Germinal center (tissue), 1 donor: ENCODE results near the gene SLC5A4.
A peak's percentile ranks its signal among the peaks of the same experiment; 100 is the strongest.

Experiments
- DNase-seq: peaks from one replicate; pipeline ENCODE4 v3.0.0; 2012; ENCODE audit warnings: mixed read lengths, low spot score

The SLC5A4 gene

GRCh38 chr22:32232191-32232830 lies 22.8 kb downstream of the SLC5A4 start:
- no peak for DNase-seq

- DNase-seq: no peak
These were observed 28.6 kb downstream of the SLC5A4 start for GRCh38 chr22:32226326-32227104.

- DNase-seq: no peak
These were observed 32.2 kb downstream of the SLC5A4 start for GRCh38 chr22:32222991-32223390.

- no peak for DNase-seq
These were observed 36.1 kb downstream of the SLC5A4 start for GRCh38 chr22:32219026-32219425.

GRCh38 chr22:32218470-32218869 lies 36.7 kb downstream of the SLC5A4 start:
- DNase-seq: no peak

GRCh38 chr22:32217465-32217864 lies 37.7 kb downstream of the SLC5A4 start:
- no peak for DNase-seq

GRCh38 chr22:32216911-32217310 lies 38.2 kb downstream of the SLC5A4 start:
- no peak for DNase-seq

- no peak for DNase-seq
These were observed 44.1 kb downstream of the SLC5A4 start for GRCh38 chr22:32211011-32211410.

- no peak for DNase-seq
These were observed 46.5 kb downstream of the SLC5A4 start for GRCh38 chr22:32208681-32209080.

GRCh38 chr22:32207971-32208480 lies 47.1 kb downstream of the SLC5A4 start:
- no peak for DNase-seq

GRCh38 chr22:32206774-32207758 lies 48.1 kb downstream of the SLC5A4 start:
- no peak for DNase-seq

GRCh38 chr22:32205974-32206773 lies 49.0 kb downstream of the SLC5A4 start:
- DNase-seq: no peak

- DNase-seq: no peak
These were observed 50.1 kb downstream of the SLC5A4 start, which contains the start of gene RFPL2 for GRCh38 chr22:32204856-32205722. RFPL2 (minus strand) TSS chr22:32205073; CDS start chr22:32202451, 2,622 bp downstream.

GRCh38 chr22:32204040-32204855 lies 50.9 kb downstream of the SLC5A4 start:
- no peak for DNase-seq

GRCh38 chr22:32203181-32204039 lies 51.7 kb downstream of the SLC5A4 start:
- no peak for DNase-seq

- peak; percentile 16 for DNase-seq
These were observed 52.5 kb downstream of the SLC5A4 start for GRCh38 chr22:32202539-32203180.

GRCh38 chr22:32202161-32202538 lies 53.0 kb downstream of the SLC5A4 start:
- DNase-seq: no peak

GRCh38 chr22:32200752-32201151 lies 54.4 kb downstream of the SLC5A4 start:
- DNase-seq: no peak
